IMR-90 (cell line): Measurements from ENCODE around the gene RSF1. TPM values are rescaled to one million over a fixed set of nuclear protein-coding genes. Genes with fewer than 3 reads are reported as not detected.

Experiments used
- ATAC-seq: fragments of 200-7000 bp; cut with Tn5 transposase; 2 replicates; pipeline ENCODE4 v1.9.1; 2020; ENCODE audit warnings: low read depth, mild to moderate bottlenecking, moderate library complexity
- BruUV-seq: library from RNA; stranded (reverse); fragments of 400-500 nt; replicated peaks from 2 replicates; lab custom pipeline; 2021; lab: Mats Ljungman, UMichigan
- CTCF ChIA-PET: fragments of 300-600 bp; formaldehyde crosslinking; extraction: SDS; loops from one replicate; lab custom pipeline; 2021; ENCODE audit warnings: antibody characterized with exemption; lab: Yijun Ruan, JAX
- POLR2A ChIA-PET: fragments of 300-600 bp; sonication (Branson Sonifier 250); formaldehyde crosslinking; loops from one replicate; lab custom pipeline; 2022; ENCODE audit warnings: antibody characterized with exemption; ENCODE audit not compliant: unreplicated experiment; lab: Charles Lee
- DNase-seq: peaks from one replicate; pipeline ENCODE4 v3.0.0; 2013
- H2AFZ ChIP-seq: replicated peaks from 2 replicates; pipeline ENCODE3; 2013; ENCODE audit warnings: low read length, mild to moderate bottlenecking; ENCODE audit not compliant: poor library complexity
- H2AK5ac ChIP-seq: 2 replicates; pipeline ENCODE4 v1.6.1; 2013; ENCODE audit warnings: low read depth, low read length, inconsistent platforms
- H2AK9ac ChIP-seq: replicated peaks from 2 replicates; pipeline ENCODE3; 2013; ENCODE audit warnings: mild to moderate bottlenecking, low read depth, low read length, moderate library complexity; ENCODE audit not compliant: poor library complexity
- H2BK120ac ChIP-seq: 2 replicates; pipeline ENCODE4 v1.6.1; 2013; ENCODE audit warnings: low read depth, low read length, inconsistent platforms
- H2BK15ac ChIP-seq: 3 replicates; pipeline ENCODE4 v1.6.1; 2013; ENCODE audit warnings: low read depth, low read length, inconsistent platforms
- H2BK20ac ChIP-seq: 2 replicates; pipeline ENCODE4 v1.6.1; 2013; ENCODE audit warnings: low read depth, mild to moderate bottlenecking, inconsistent platforms, low read length, moderate library complexity
- H2BK5ac ChIP-seq: 2 replicates; pipeline ENCODE4 v1.6.1; 2013; ENCODE audit warnings: mild to moderate bottlenecking, low read depth, low read length, inconsistent platforms; ENCODE audit not compliant: poor library complexity, severe bottlenecking
- H3K14ac ChIP-seq: replicated peaks from 2 replicates; pipeline ENCODE4 v1.6.1; 2013; ENCODE audit warnings: low read depth, low read length, inconsistent platforms
- H3K18ac ChIP-seq: 2 replicates; pipeline ENCODE4 v1.6.1; 2013; ENCODE audit warnings: low read depth, low read length, control low read depth
- H3K23ac ChIP-seq: 2 replicates; pipeline ENCODE4 v1.6.1; 2013; ENCODE audit warnings: low read depth, low read length, inconsistent platforms
- H3K27ac ChIP-seq: 2 replicates; pipeline ENCODE4 v1.5.1; 2013; ENCODE audit warnings: mild to moderate bottlenecking, control low read depth, low read length; ENCODE audit not compliant: insufficient read depth
- H3K27me3 ChIP-seq: 2 replicates; pipeline ENCODE4 v1.6.1; 2013; ENCODE audit warnings: low read length; ENCODE audit not compliant: control insufficient read depth, insufficient read depth
- H3K36me3 ChIP-seq: 2 replicates; pipeline ENCODE4 v1.6.1; 2013; ENCODE audit warnings: low read length, mixed read lengths; ENCODE audit not compliant: control insufficient read depth, insufficient read depth
- H3K4ac ChIP-seq: 2 replicates; pipeline ENCODE4 v1.6.1; 2013; ENCODE audit warnings: low read depth, low read length, inconsistent platforms
- H3K4me1 ChIP-seq: 2 replicates; pipeline ENCODE4 v1.6.1; 2013; ENCODE audit warnings: low read length, mixed read lengths; ENCODE audit not compliant: control insufficient read depth, insufficient read depth
- H3K4me2 ChIP-seq: 2 replicates; pipeline ENCODE4 v1.6.1; 2013; ENCODE audit warnings: low read depth, mild to moderate bottlenecking, control low read depth, low read length, moderate library complexity
- H3K4me3 ChIP-seq: 2 replicates; pipeline ENCODE4 v1.5.1; 2013; ENCODE audit warnings: low read depth, mild to moderate bottlenecking, control low read depth, low read length, moderate library complexity; ENCODE audit not compliant: insufficient read depth
- H3K56ac ChIP-seq: 2 replicates; pipeline ENCODE4 v1.6.1; 2013; ENCODE audit warnings: low read length, inconsistent platforms; ENCODE audit not compliant: insufficient read depth; ENCODE audit errors: extremely low read depth
- H3K79me1 ChIP-seq, 2 experiments: 2 replicates each; pipeline ENCODE4 v1.6.1; 2013; ENCODE audit warnings: low read length in 2 of 2, inconsistent platforms in 1 of 2, low read depth in 1 of 2
- H3K9ac ChIP-seq: 2 replicates; pipeline ENCODE4 v1.6.1; 2013; ENCODE audit warnings: low read depth, low read length, control low read depth
- H3K9me1 ChIP-seq: 2 replicates; pipeline ENCODE4 v1.6.1; 2013; ENCODE audit warnings: low read length, inconsistent platforms; ENCODE audit not compliant: insufficient read depth
- H3K9me3 ChIP-seq: 2 replicates; pipeline ENCODE4 v1.6.1; 2013; ENCODE audit warnings: low read length; ENCODE audit not compliant: control insufficient read depth, insufficient read depth
- H4K20me1 ChIP-seq: 2 replicates; pipeline ENCODE4 v1.6.1; 2013; ENCODE audit warnings: low read length, inconsistent platforms; ENCODE audit not compliant: insufficient read depth
- H4K5ac ChIP-seq: 2 replicates; pipeline ENCODE4 v1.6.1; 2013; ENCODE audit warnings: mild to moderate bottlenecking, low read depth, low read length, control low read depth
- H4K8ac ChIP-seq, 2 experiments: 2 replicates each; pipeline ENCODE4 v1.6.1; 2013; ENCODE audit warnings: low read depth in 2 of 2, low read length in 2 of 2, control low read depth in 1 of 2, inconsistent platforms in 1 of 2
- H4K91ac ChIP-seq: 2 replicates; pipeline ENCODE4 v1.6.1; 2013; ENCODE audit warnings: low read depth, low read length, inconsistent platforms; ENCODE audit not compliant: insufficient read depth
- CEBPB ChIP-seq: IDR thresholded peaks from 2 replicates; pipeline ENCODE4 v1.6.1; 2012; ENCODE audit warnings: low read depth, low read length, improper control_type of control experiment
- CHD1 ChIP-seq: IDR thresholded peaks from 2 replicates; pipeline ENCODE4 v1.6.1; 2012; ENCODE audit warnings: low read depth, low read length, improper control_type of control experiment
- ELK1 ChIP-seq: fragments of 150-350 bp; IDR thresholded peaks from 2 replicates; pipeline ENCODE4 v1.6.1; 2016; ENCODE audit warnings: low read depth, mild to moderate bottlenecking, low read length, moderate library complexity, borderline replicate concordance
- FOS ChIP-seq: fragments of 150-350 bp; IDR thresholded peaks from 2 replicates; pipeline ENCODE4 v1.6.1; 2016; ENCODE audit warnings: low read depth, low read length
- MAFK ChIP-seq: IDR thresholded peaks from 2 replicates; pipeline ENCODE4 v1.6.1; 2012; ENCODE audit warnings: low read depth, low read length, improper control_type of control experiment
- MAZ ChIP-seq: IDR thresholded peaks from 2 replicates; pipeline ENCODE4 v1.6.1; 2012; ENCODE audit warnings: low read depth, mild to moderate bottlenecking, low read length, improper control_type of control experiment, moderate library complexity, borderline replicate concordance
- POLR2A ChIP-seq: IDR thresholded peaks from 2 replicates; pipeline ENCODE4 v1.6.1; 2012; ENCODE audit warnings: mild to moderate bottlenecking, low read depth, low read length
- RCOR1 ChIP-seq: IDR thresholded peaks from 2 replicates; pipeline ENCODE4 v1.6.1; 2012; ENCODE audit warnings: mild to moderate bottlenecking, low read length, improper control_type of control experiment; ENCODE audit not compliant: insufficient replicate concordance
- RFX5 ChIP-seq: IDR thresholded peaks from 2 replicates; pipeline ENCODE4 v1.8.0; 2012; ENCODE audit warnings: low read depth, mild to moderate bottlenecking, low read length, moderate library complexity
- USF2 ChIP-seq: fragments of 150-350 bp; IDR thresholded peaks from 2 replicates; pipeline ENCODE4 v1.6.1; 2017; ENCODE audit warnings: mild to moderate bottlenecking, antibody characterized with exemption, low read length, low read depth
- WGBS, 2 experiments: methylation state at CpG; one replicate each; pipeline versions ENCODE4 v1.1.5 to v1.1.7; 2013; ENCODE audit warnings: missing lambda C conversion rate in 2 of 2; ENCODE audit not compliant: insufficient read length in 1 of 2; ENCODE audit errors: extremely low coverage in 2 of 2; 5-methylcytosine and 5-hydroxymethylcytosine counted together
- dilution Hi-C: fragments of 300-500 bp; cut with HindIII; formaldehyde crosslinking; loops from one replicate; pipeline ENCODE4 v1.14.3; 2018; ENCODE audit warnings: low sequenced_read_pairs; ENCODE audit not compliant: unreplicated experiment
- in situ Hi-C: fragments of 300-500 bp; cut with MboI; formaldehyde crosslinking; loops from 3 replicates; pipeline ENCODE4 v1.14.3; 2019; ENCODE audit warnings: low sequenced_read_pairs, inconsistent platforms, mixed read lengths
- intact Hi-C: fragments of 100-400 bp; cut with micrococcal nuclease; formaldehyde crosslinking; loops from 2 replicates; pipeline ENCODE4 v1.10.0; 2022
- polyA plus RNA-seq, 3 experiments: library from polyadenylated mRNA; depleted of rRNA; stranded (reverse); fragments of >200 nt; gene quantifications; 2 replicates each; pipeline ENCODE4 v1.2.3, GENCODE V29; 2012; ENCODE audit warnings: low replicate concordance in 1 of 3
- total RNA-seq: library from RNA; depleted of rRNA; stranded (reverse); fragments of >200 nt; gene quantifications from 2 replicates; pipeline ENCODE4 v1.2.3, GENCODE V29; 2012
- TF ChIP-seq, protein P1 (sequence below): conservative IDR thresholded peaks from 2 replicates; pipeline ENCODE4 v1.5.1; 2012; ENCODE audit warnings: mild to moderate bottlenecking, low read depth, low read length, improper control_type of control experiment

The RSF1 gene
- total and polyA plus RNA-seq, 2 of the 4 experiments (the other 2 are of a cell fraction): 13.9 to 18.5 TPM

DNA sequence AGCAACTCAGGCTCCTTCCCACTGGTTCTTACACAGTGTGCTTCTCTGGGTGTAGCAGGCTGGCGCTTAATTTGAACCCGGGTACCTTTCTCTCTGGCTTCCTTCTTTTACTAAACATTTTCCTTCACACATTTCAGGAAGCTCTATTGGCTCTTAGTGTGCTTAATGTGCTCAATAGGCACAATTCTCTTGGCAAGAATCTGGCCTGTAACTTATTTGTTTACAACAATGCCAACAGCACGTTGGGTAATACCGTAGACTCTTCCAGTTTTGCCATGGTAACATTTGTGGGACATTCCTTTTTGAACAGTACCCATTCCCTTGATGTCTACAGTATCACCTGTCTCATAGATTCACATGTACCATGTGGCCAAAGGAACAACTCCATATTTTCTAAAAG, 48.2 kb upstream of the RSF1 start (continued):
- TF ChIP-seq MAFK: no peak
- TF ChIP-seq POLR2A: no peak
- TF ChIP-seq, protein P1, sequence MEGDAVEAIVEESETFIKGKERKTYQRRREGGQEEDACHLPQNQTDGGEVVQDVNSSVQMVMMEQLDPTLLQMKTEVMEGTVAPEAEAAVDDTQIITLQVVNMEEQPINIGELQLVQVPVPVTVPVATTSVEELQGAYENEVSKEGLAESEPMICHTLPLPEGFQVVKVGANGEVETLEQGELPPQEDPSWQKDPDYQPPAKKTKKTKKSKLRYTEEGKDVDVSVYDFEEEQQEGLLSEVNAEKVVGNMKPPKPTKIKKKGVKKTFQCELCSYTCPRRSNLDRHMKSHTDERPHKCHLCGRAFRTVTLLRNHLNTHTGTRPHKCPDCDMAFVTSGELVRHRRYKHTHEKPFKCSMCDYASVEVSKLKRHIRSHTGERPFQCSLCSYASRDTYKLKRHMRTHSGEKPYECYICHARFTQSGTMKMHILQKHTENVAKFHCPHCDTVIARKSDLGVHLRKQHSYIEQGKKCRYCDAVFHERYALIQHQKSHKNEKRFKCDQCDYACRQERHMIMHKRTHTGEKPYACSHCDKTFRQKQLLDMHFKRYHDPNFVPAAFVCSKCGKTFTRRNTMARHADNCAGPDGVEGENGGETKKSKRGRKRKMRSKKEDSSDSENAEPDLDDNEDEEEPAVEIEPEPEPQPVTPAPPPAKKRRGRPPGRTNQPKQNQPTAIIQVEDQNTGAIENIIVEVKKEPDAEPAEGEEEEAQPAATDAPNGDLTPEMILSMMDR: no peak

DNA sequence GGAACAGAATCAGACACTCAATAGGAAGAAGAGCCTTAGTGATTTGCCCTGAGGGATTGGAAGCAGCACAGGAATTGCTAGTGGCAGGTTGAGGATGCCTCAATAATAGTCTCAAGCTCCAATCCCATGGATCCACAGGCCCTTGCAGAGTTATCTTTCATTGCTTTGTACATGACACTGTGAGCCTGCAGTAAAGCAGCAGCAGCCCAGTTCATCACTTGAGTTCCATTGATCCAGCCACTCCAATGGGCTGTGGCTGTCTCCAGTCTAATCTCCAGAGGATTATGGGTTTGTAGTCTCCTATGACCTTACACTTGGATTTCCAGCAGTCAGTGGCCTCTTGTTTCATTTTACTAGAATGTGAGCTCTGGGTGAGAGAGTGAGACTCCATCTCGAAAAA, 45.8 kb upstream of the RSF1 start:
- no peak overlapping the region for H4K8ac ChIP-seq
- no peak overlapping the region for H4K5ac ChIP-seq
- no peak overlapping the region for H2BK5ac ChIP-seq
- H3K36me3 ChIP-seq: peaks cover 6% of the 10 kb centered on the region
- no peak overlapping the region for H3K23ac ChIP-seq
- intact Hi-C loops: no loop called here
- H2BK120ac ChIP-seq: no peak overlapping the region
- H2AFZ ChIP-seq: no peak overlapping the region
- dilution Hi-C loops: no loop called here
- peaks cover 0 to 7% of the 10 kb centered on the region in 2 experiments; a peak in 2 of 4 replicates for H3K79me1 ChIP-seq
- no peak overlapping the region for H3K4me3 ChIP-seq
- DNase-seq (no peak), ATAC-seq (peak; percentile 40)
- in situ Hi-C loops: no loop called here
- H3K4ac ChIP-seq: no peak overlapping the region
- no TSS peak for BruUV-seq
- no peak overlapping the region for H3K9ac ChIP-seq
- no peak overlapping the region for H3K4me2 ChIP-seq
- WGBS, 2 experiments: no CpG with 5 or more reads among the region's 1 CpG
- H2BK20ac ChIP-seq: no peak overlapping the region
- no peak overlapping the region for H3K18ac ChIP-seq
- POLR2A ChIA-PET: no interaction called here
- no peak overlapping the region for H2AK9ac ChIP-seq
- H3K27ac ChIP-seq: no peak overlapping the region
- H4K91ac ChIP-seq: no peak overlapping the region
- no peak overlapping the region for H3K56ac ChIP-seq
- H3K14ac ChIP-seq: no peak overlapping the region
- no peaks in the 10 kb centered on the region for H3K27me3 ChIP-seq
- H3K9me1 ChIP-seq: 0 out of 2 replicates have a peak, but pooled peaks cover 4% of the 10 kb centered on the region
- H3K4me1 ChIP-seq: no peaks in the 10 kb centered on the region; the same call in 1 of the 2 replicates
- CTCF ChIA-PET: no interaction called here
- H3K9me3 ChIP-seq: no peaks in the 10 kb centered on the region
- no peaks in the 10 kb centered on the region for H4K20me1 ChIP-seq
- no peak overlapping the region for H2AK5ac ChIP-seq
- H2BK15ac ChIP-seq: no peak overlapping the region
- TF ChIP-seq USF2 (no peak), RCOR1 (no peak), ELK1 (no peak), MAZ (no peak), RFX5 (no peak), CHD1 (no peak), FOS (no peak), CEBPB (no peak)
- TF ChIP-seq, protein P1: no peak
